Activated naive CD4-positive, alpha-beta T cell treated with anti-CD3 and anti-CD28 coated beads, Interleukin-2, amount 10 ng/mL, durations not matched to agents 7 days and 5 days (primary cell): ENCODE results near the gene TOX2.

Experiments
- CTCF ChIA-PET: fragments of 350-600 bp; sonication (Branson Sonifier 250); formaldehyde crosslinking; loops from one replicate; lab custom pipeline; 2021; ENCODE audit warnings: antibody characterized with exemption; lab: Charles Lee
- DNase-seq: peaks from one replicate; pipeline ENCODE4 v3.0.0-alpha.2; 2020
- H3K27ac Mint-ChIP-seq: one replicate; pipeline ENCODE4 v1.8.0; 2021; ENCODE audit warnings: mild to moderate bottlenecking, moderate library complexity, mixed read lengths
- H3K27me3 Mint-ChIP-seq: one replicate; pipeline ENCODE4 v1.8.0; 2021; ENCODE audit warnings: mild to moderate bottlenecking, mixed read lengths
- H3K36me3 Mint-ChIP-seq: one replicate; pipeline ENCODE4 v1.8.0; 2021; ENCODE audit warnings: mixed read lengths
- H3K4me1 Mint-ChIP-seq: one replicate; pipeline ENCODE4 v1.8.0; 2021; ENCODE audit warnings: mixed read lengths
- H3K4me3 Mint-ChIP-seq: one replicate; pipeline ENCODE4 v1.8.0; 2021; ENCODE audit warnings: mild to moderate bottlenecking, moderate library complexity, mixed read lengths
- H3K9me3 Mint-ChIP-seq: one replicate; pipeline ENCODE4 v1.8.0; 2021; ENCODE audit warnings: mixed read lengths

TOX2 gene

GRCh38 chr20:44027343-44028002 is 112.8 kb downstream of the TOX2 start:
- Mint-ChIP-seq H3K36me3 (no peaks in the 10 kb centered on the region), H3K4me3 (no peak overlapping the region), H3K4me1 (peaks cover 51% of the 10 kb centered on the region), H3K9me3 (peaks cover 3% of the 10 kb centered on the region), H3K27me3 (peaks cover 72% of the 10 kb centered on the region), H3K27ac (no peak overlapping the region)
- CTCF ChIA-PET: no interaction called here
- DNase-seq: no peak

- H3K27ac Mint-ChIP-seq: peak overlapping the region; percentile 51
- H3K9me3 Mint-ChIP-seq: peaks cover 3% of the 10 kb centered on the region
- H3K4me3 Mint-ChIP-seq: no peak overlapping the region
- no peak for DNase-seq
- H3K4me1 Mint-ChIP-seq: peaks cover 52% of the 10 kb centered on the region
- peaks cover 66% of the 10 kb centered on the region for H3K27me3 Mint-ChIP-seq
- CTCF ChIA-PET: interaction anchor here (0.7 to 1.0 kb wide), 5 partner anchors 10 to 277 kb away, joined by 3 to 7 read pairs (median 3); no protein-coding TSS in a partner anchor
- no peaks in the 10 kb centered on the region for H3K36me3 Mint-ChIP-seq
Measured at GRCh38 chr20:44028003-44028730, 113.5 kb downstream of the TOX2 start.

- Mint-ChIP-seq H3K27me3 (peaks cover 65% of the 10 kb centered on the region), H3K4me1 (peaks cover 59% of the 10 kb centered on the region), H3K4me3 (peak overlapping the region; percentile 35), H3K36me3 (no peaks in the 10 kb centered on the region), H3K27ac (peak overlapping the region; percentile 82), H3K9me3 (peaks cover 3% of the 10 kb centered on the region)
- CTCF ChIA-PET: interaction anchor here (0.7 to 1.0 kb wide), 7 partner anchors 9 to 278 kb away, joined by 3 to 7 read pairs (median 3); no protein-coding TSS in a partner anchor
- DNase-seq: peak; percentile 64
Measured at GRCh38 chr20:44028868-44029847, 114.5 kb downstream of the TOX2 start.

GRCh38 chr20:44029848-44030230 is 115.2 kb downstream of the TOX2 start:
- CTCF ChIA-PET: interaction anchor here (0.9 kb wide), 2 partner anchors 10 to 11 kb away, joined by 3 to 6 read pairs; no protein-coding TSS in a partner anchor
- Mint-ChIP-seq H3K9me3 (peaks cover 3% of the 10 kb centered on the region), H3K4me3 (no peak overlapping the region), H3K36me3 (no peaks in the 10 kb centered on the region), H3K27me3 (peaks cover 70% of the 10 kb centered on the region), H3K4me1 (peaks cover 65% of the 10 kb centered on the region), H3K27ac (no peak overlapping the region)
- no peak for DNase-seq

GRCh38 chr20:44030394-44030793 is 115.7 kb downstream of the TOX2 start:
- H3K27me3 Mint-ChIP-seq: peaks cover 70% of the 10 kb centered on the region
- peaks cover 3% of the 10 kb centered on the region for H3K9me3 Mint-ChIP-seq
- CTCF ChIA-PET: no interaction called here
- H3K36me3 Mint-ChIP-seq: no peaks in the 10 kb centered on the region
- DNase-seq: no peak
- H3K4me1 Mint-ChIP-seq: peaks cover 70% of the 10 kb centered on the region
- H3K27ac Mint-ChIP-seq: no peak overlapping the region
- no peak overlapping the region for H3K4me3 Mint-ChIP-seq

GRCh38 chr20:44031001-44031574 is 116.4 kb downstream of the TOX2 start:
- CTCF ChIA-PET: no interaction called here
- H3K36me3 Mint-ChIP-seq: no peaks in the 10 kb centered on the region
- H3K9me3 Mint-ChIP-seq: peaks cover 3% of the 10 kb centered on the region
- H3K4me3 Mint-ChIP-seq: no peak overlapping the region
- peaks cover 72% of the 10 kb centered on the region for H3K4me1 Mint-ChIP-seq
- H3K27me3 Mint-ChIP-seq: peaks cover 71% of the 10 kb centered on the region
- DNase-seq: no peak
- H3K27ac Mint-ChIP-seq: no peak overlapping the region

- Mint-ChIP-seq H3K9me3 (peaks cover 3% of the 10 kb centered on the region), H3K27ac (no peak overlapping the region), H3K36me3 (no peaks in the 10 kb centered on the region), H3K4me3 (no peak overlapping the region), H3K4me1 (peaks cover 69% of the 10 kb centered on the region), H3K27me3 (peaks cover 75% of the 10 kb centered on the region)
- no peak for DNase-seq
- CTCF ChIA-PET: no interaction called here
Measured at GRCh38 chr20:44031781-44032582, 117.3 kb downstream of the TOX2 start.

- H3K27ac Mint-ChIP-seq: no peak overlapping the region
Measured at GRCh38 chr20:44032583-44033331, 118.1 kb downstream of the TOX2 start.

GRCh38 chr20:44033344-44033743 is 118.7 kb downstream of the TOX2 start:
- Mint-ChIP-seq H3K4me1 (peaks cover 59% of the 10 kb centered on the region), H3K27me3 (peaks cover 75% of the 10 kb centered on the region), H3K9me3 (peaks cover 3% of the 10 kb centered on the region), H3K36me3 (no peaks in the 10 kb centered on the region), H3K4me3 (no peak overlapping the region), H3K27ac (no peak overlapping the region)
- CTCF ChIA-PET: interaction anchor here (0.7 kb wide), 1 partner anchor 282 kb away, joined by 3 read pairs; no protein-coding TSS in a partner anchor
- DNase-seq: no peak

More at GRCh38 chr20:44032583-44033331, 118.1 kb downstream of the TOX2 start:
- no peak overlapping the region for H3K4me3 Mint-ChIP-seq
- H3K36me3 Mint-ChIP-seq: no peaks in the 10 kb centered on the region
- CTCF ChIA-PET: no interaction called here
- H3K9me3 Mint-ChIP-seq: peaks cover 3% of the 10 kb centered on the region
- DNase-seq: no peak
- H3K27me3 Mint-ChIP-seq: peaks cover 75% of the 10 kb centered on the region
- H3K4me1 Mint-ChIP-seq: peaks cover 64% of the 10 kb centered on the region

GRCh38 chr20:44033873-44034272 is 119.2 kb downstream of the TOX2 start:
- Mint-ChIP-seq H3K4me1 (peaks cover 53% of the 10 kb centered on the region), H3K4me3 (no peak overlapping the region), H3K36me3 (no peaks in the 10 kb centered on the region), H3K9me3 (peaks cover 3% of the 10 kb centered on the region), H3K27ac (no peak overlapping the region), H3K27me3 (peaks cover 75% of the 10 kb centered on the region)
- CTCF ChIA-PET: interaction anchor here (0.7 kb wide), 1 partner anchor 282 kb away, joined by 3 read pairs; no protein-coding TSS in a partner anchor
- DNase-seq: no peak

GRCh38 chr20:44034451-44034850 is 119.8 kb downstream of the TOX2 start:
- Mint-ChIP-seq H3K4me3 (no peak overlapping the region), H3K9me3 (peaks cover 3% of the 10 kb centered on the region), H3K4me1 (peaks cover 48% of the 10 kb centered on the region), H3K27me3 (peaks cover 76% of the 10 kb centered on the region), H3K36me3 (no peaks in the 10 kb centered on the region), H3K27ac (no peak overlapping the region)
- no peak for DNase-seq
- CTCF ChIA-PET: no interaction called here

- Mint-ChIP-seq H3K27me3 (peaks cover 77% of the 10 kb centered on the region), H3K27ac (no peak overlapping the region), H3K36me3 (no peaks in the 10 kb centered on the region), H3K4me3 (no peak overlapping the region), H3K4me1 (peaks cover 41% of the 10 kb centered on the region), H3K9me3 (peaks cover 3% of the 10 kb centered on the region)
- DNase-seq: no peak
- CTCF ChIA-PET: no interaction called here
Measured at GRCh38 chr20:44034965-44035635, 120.4 kb downstream of the TOX2 start.
